Measurements from ENCODE around the gene GREM1. TPM values are rescaled to one million over a fixed set of nuclear protein-coding genes. Genes with fewer than 3 reads are reported as not detected.

GREM1 gene
- total and polyA plus RNA-seq, 2 of the 4 experiments (the other 2 are of a cell fraction), result 848 to 852 TPM

DNA sequence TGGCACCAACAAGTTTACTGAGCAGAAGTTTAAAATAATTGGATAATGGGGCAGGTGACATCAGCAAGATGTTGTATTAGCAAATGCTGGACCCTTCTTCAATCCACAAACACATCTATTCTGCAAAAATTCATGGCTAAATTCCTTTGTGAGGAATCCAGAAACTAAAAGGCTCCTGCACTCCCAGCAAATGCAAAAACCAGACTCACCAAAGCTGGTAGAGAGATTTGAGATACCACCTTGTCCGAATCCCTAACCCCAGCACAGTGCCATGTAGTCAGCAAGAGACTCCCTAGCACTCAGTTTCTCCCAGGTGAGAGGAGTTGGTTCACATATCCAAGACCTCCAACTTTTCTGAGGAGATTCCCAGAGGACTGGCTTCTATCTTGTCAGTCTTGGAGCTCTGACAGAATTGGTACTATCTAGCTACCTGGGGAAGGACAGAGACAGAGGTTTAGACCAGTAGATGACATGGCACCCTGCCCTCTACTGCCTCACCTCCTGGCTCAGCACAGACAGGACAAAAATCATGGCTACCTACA, 21.8 kb downstream of the GREM1 start:
- in situ Hi-C loops (cut with MboI; ENCODE audit: low sequenced_read_pairs) (no loop called here), dilution Hi-C loops (cut with HindIII; ENCODE audit: low sequenced_read_pairs, unreplicated experiment) (no loop called here), intact Hi-C loops (cut with micrococcal nuclease) (loop anchor here (2.0 kb wide), 1 partner anchor 255 kb away; no protein-coding TSS in a partner anchor)
- Histone ChIP-seq H2BK5ac (ENCODE audit: low read depth, low read length, poor library complexity, severe bottlenecking) (peak overlapping the region; percentile 8), H3K27ac (ENCODE audit: insufficient read depth, low read length) (no peak overlapping the region; the same call in 1 of the 2 replicates), H3K9ac (ENCODE audit: low read depth, low read length) (no peak overlapping the region), H3K18ac (ENCODE audit: low read depth, low read length) (no peak overlapping the region), H4K20me1 (ENCODE audit: insufficient read depth, low read length) (peaks cover 14% of the 10 kb centered on the region), H3K56ac (ENCODE audit: extremely low read depth, insufficient read depth, low read length) (no peak overlapping the region), H3K36me3 (ENCODE audit: control insufficient read depth, insufficient read depth, low read length) (peaks cover 16% of the 10 kb centered on the region), H2AFZ (replicated peaks; ENCODE audit: low read length, poor library complexity) (no peak overlapping the region), H2BK120ac (ENCODE audit: low read depth, low read length) (no peak overlapping the region), H4K8ac (ENCODE audit: low read depth in 2 of 2, low read length in 2 of 2) (no peak overlapping the region), H3K4ac (ENCODE audit: low read depth, low read length) (no peak overlapping the region), H4K91ac (ENCODE audit: insufficient read depth, low read depth, low read length) (no peak overlapping the region), H4K5ac (ENCODE audit: low read depth, low read length) (peak overlapping the region; percentile 34; the same call in 1 of the 2 replicates), H2BK20ac (ENCODE audit: low read depth, low read length) (no peak overlapping the region), H3K14ac (replicated peaks; ENCODE audit: low read depth, low read length) (no peak overlapping the region), H3K4me2 (ENCODE audit: low read depth, low read length) (no peak overlapping the region), H3K9me1 (ENCODE audit: insufficient read depth, low read length) (no peaks in the 10 kb centered on the region), H3K9me3 (ENCODE audit: control insufficient read depth, insufficient read depth, low read length) (peaks cover 2% of the 10 kb centered on the region; the same call in 1 of the 2 replicates), H3K4me1 (ENCODE audit: control insufficient read depth, insufficient read depth, low read length) (no peaks in the 10 kb centered on the region), H3K79me1 (ENCODE audit: low read depth in 1 of 2, low read length in 2 of 2) (no peaks in the 10 kb centered on the region; a peak in 1 of 4 replicates), H2BK15ac (ENCODE audit: low read depth, low read length) (no peak overlapping the region), H3K23ac (ENCODE audit: low read depth, low read length) (no peak overlapping the region), H2AK9ac (replicated peaks; ENCODE audit: low read depth, low read length, poor library complexity) (no peak overlapping the region), H3K4me3 (ENCODE audit: insufficient read depth, low read depth, low read length) (no peak overlapping the region), H2AK5ac (ENCODE audit: low read depth, low read length) (0 out of 2 replicates have a peak overlapping the region, but pooled peaks have one; percentile 20), H3K27me3 (ENCODE audit: control insufficient read depth, insufficient read depth, low read length) (no peaks in the 10 kb centered on the region)
- no TSS peak for BruUV-seq (replicated peaks)
- TF ChIP-seq CEBPB (IDR thresholded peaks at IDR 0.05; ENCODE audit: low read depth, low read length), result no peak
- TF ChIP-seq BHLHE40 (IDR thresholded peaks at IDR 0.05; ENCODE audit: low read depth, low read length), result no peak
- TF ChIP-seq RFX5 (IDR thresholded peaks at IDR 0.05; ENCODE audit: low read depth, low read length), result no peak
- TF ChIP-seq, protein P1, sequence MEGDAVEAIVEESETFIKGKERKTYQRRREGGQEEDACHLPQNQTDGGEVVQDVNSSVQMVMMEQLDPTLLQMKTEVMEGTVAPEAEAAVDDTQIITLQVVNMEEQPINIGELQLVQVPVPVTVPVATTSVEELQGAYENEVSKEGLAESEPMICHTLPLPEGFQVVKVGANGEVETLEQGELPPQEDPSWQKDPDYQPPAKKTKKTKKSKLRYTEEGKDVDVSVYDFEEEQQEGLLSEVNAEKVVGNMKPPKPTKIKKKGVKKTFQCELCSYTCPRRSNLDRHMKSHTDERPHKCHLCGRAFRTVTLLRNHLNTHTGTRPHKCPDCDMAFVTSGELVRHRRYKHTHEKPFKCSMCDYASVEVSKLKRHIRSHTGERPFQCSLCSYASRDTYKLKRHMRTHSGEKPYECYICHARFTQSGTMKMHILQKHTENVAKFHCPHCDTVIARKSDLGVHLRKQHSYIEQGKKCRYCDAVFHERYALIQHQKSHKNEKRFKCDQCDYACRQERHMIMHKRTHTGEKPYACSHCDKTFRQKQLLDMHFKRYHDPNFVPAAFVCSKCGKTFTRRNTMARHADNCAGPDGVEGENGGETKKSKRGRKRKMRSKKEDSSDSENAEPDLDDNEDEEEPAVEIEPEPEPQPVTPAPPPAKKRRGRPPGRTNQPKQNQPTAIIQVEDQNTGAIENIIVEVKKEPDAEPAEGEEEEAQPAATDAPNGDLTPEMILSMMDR (conservative IDR thresholded peaks at IDR 0.05; ENCODE audit: low read depth, low read length), result no peak
- peak; percentile 55 for TF ChIP-seq POLR2A (IDR thresholded peaks at IDR 0.05; ENCODE audit: low read depth, low read length)
- no peak for TF ChIP-seq MAFK (IDR thresholded peaks at IDR 0.05; ENCODE audit: low read depth, low read length)
- ChIA-PET POLR2A (ENCODE audit: unreplicated experiment) (no interaction called here), CTCF (no interaction called here)
- ATAC-seq (ENCODE audit: low read depth) (no peak), DNase-seq (no peak)
- no CpG with 5 or more reads among the region's 1 CpG for WGBS, 2 experiments (ENCODE audit: extremely low coverage in 2 of 2, insufficient read length in 1 of 2)
